HG02642 (cell line): ENCODE measurements around the gene KLRK1.
"Not testable (repeated sequence)": the region's sequence is repeated elsewhere in the genome, so short reads cannot be mapped to it uniquely, and the experiment has no call there.

ENCODE experiments used
- ATAC-seq: cut with Tn5 transposase; IDR thresholded peaks from one replicate; pipeline ENCODE4 v1.9.1; 2021; ENCODE audit warnings: mild to moderate bottlenecking; ENCODE audit not compliant: unreplicated experiment, poor library complexity

The KLRK1 gene

DNA sequence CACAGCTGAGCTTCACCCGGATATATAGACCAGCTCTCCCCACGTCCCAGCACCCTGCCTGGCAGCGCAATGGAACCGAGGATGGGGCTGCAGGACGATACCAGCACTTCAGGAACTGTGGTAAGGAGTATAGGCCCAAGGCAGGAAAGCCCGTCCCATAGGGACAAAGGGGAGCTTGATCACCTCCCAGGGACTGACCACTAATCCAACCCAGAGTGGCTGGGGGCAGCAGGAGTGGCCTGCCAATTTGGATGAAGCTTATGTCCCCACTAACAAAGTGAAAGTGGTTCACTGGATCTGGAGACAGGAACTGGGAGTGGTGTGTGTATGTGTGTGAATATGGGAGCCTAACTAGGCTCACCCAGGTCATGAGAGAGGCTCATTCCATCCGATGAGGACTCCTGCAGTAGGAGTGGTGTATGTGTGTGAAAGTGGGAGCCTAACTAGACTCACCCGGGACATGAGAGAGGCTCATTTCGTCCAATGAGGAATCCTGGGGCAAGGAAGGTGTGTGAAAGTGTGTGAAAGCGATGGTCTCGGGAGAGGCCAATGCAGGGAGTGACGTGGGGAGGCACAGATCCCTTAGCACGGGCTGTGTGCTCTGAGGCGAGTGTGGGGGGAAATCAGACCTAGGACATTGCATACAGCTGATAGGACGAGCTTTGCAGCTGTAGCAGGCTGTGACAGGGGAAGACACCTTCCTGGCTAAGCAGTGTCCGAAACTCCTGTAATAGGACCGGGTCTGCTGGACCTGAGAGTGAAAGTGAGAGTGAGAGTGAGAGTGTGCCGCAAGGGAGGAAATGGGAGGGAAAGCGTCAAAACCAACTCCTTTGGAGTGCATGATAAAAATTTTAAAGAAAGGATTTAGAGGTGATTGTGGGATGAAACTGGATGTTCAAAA, 25.7 kb downstream of the KLRK1 start:
- ATAC-seq = peak; percentile 90

DNA sequence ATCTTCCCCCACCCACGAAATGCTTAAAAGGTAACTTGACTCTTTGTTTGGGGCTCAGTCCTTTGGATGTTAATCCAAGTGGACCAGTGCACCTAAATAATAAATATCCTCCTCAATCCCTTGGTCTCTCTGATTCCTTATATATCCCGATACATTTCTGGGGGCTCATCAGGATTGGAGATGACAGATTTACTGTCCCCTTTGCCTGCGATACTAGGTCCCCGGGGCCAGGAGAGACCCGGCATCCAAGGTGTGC, 26.3 kb downstream of the KLRK1 start:
- no peak for ATAC-seq

DNA sequence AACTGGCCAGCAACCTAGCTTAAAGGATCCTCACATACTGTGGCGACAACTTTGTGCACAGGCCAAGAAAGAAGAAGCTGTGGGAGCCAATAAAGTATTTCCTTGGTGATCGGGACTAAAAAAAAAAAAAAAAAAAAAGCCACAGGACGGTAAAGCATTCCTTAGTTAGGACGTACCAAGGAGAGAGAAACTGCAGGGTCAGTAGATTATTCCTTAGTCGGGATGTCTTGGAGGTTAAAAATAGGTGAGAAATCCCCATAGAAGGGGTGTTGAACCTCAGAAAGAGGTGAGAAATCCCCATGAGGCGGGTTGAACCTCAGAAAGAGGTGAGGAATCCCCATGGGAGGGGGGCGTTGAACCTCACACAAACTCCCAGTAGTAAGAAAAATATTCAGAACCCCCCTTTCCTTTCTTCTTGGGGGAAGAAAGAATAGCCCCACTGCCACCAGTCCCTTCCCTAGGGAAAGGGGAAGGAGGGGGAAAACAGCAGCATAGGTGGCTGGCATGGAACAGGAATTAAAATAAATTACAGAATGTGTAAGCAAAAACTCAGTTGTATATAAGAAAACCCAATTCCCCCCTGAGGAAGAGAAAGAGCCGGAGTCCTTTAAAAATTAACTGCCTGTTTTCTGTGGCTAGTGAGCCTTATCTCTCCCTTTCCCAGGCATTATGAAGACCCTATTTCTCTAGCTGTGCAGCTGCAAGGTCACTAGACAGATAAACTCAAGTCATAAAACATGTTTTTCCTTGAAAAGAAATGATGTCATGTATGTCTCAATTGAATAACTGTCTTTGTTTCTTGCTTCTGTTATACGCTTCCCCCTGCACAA, 26.8 kb downstream of the KLRK1 start:
- no peak for ATAC-seq

DNA sequence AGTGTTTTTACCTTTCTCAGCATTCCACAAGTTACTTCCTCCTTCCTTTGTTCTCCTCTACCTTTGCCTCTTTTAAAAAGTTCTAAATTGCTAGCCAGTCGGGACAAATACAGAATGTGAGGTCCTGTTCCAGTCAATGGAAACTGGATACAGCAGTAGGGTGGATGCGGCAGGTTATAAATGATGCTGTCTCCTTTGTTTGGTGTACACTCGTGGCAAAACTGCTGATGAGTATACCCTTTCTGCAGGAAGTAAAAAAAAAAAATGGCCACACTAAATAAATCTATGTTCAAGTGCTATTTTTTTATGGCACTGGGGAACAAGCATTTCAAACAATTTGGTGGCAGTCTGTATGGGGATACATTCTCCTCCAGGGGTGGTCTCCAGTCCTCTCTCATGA, 27.5 kb downstream of the KLRK1 start:
- ATAC-seq = no peak

DNA sequence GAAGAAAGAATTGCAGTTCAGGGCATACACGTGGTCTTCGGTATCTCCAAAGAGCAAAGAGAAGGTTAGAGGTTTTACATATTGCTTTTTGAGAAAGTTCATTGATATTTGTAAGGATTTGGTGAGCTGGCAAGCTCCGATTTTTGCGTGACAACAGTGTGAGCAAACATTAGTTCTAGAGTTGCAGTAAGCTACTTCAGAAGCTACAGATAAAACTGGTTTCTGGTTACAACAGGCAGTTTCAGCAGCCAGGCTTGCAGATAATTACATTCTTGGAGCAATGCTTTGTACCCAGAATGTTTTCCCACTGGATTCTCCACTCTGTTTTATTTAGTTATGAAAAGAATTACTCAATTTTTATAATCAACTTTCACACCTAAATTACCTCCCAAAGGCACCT, 28.2 kb downstream of the KLRK1 start:
- no peak for ATAC-seq

DNA sequence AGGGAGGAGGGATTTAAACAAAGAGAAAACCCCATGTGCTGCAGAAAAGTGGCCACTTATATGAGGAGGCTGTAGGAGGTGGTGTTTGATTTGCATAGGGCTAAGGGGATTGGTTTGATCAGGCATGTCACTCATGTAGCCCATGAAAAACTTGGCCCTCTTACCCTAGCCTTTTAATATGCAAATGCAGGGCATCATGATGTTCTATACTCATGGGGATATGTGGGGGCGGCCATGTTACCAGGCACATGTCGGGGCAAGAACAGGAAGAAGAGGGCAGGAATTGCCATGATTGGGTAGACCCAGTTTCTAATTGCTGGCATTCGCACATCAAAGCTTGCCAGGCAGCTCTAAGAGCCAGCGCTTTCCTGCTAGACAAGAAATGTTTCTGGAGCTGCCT, 28.8 kb downstream of the KLRK1 start:
- ATAC-seq = no peak

DNA sequence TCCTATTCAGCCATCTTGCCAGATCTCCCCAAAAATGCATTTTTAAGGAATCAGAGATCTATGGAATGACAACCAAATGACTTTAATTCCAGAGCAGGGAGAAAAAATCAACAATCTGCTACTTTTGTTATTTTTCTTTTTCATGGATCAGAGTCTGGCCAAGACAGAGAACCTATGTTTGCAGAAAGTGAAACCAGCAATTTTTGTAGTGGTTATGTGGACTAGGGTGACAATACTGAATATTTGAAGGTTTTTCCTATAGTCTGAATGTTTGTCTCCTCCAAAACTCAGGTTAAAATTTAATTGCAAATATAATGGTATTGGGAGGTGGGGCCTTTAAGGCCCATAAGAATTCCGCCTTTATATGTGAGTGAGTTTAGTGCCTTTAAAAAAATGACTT, 30.9 kb downstream of the KLRK1 start:
- no peak for ATAC-seq

DNA sequence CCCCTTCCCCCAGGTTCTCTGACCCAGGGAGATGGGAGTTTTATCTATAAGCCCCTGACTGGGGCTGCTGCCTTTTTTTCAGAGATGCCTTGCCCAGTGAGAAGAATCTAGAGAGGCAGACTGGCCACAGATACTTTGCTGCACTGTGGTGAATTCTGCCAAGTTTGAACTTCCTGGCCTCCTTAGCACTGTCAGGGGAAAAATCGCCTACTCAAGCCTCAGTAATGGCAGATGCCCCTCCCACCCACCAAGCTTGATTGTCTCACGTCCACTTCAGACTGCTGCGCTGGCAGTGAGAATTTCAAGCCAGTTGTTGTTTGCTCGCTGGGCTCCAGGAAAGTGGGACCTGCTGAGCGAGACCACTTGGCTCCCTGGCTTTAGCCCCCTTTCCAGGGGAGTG, 31.7 kb downstream of the KLRK1 start:
- no peak for ATAC-seq

DNA sequence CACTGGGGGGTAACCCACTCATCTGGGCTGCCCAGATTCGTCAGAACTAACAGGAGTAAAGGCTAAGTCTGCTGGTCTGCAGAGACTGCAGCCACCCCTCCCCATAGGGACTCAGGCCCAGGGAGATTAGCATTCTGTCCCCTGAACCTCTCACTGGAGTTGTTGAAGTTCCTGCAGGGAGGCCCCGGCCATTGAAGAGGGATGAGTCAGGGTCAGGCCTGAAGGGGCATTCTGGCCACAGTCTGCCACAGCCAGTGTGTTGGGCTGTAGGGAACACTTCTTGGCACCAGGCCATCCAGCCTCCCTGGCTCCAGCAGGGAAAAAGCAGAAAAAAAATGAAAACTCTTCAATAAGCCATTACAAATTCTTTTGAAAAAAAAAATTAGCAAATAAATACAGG, 35.3 kb downstream of the KLRK1 start:
- ATAC-seq = no peak

DNA sequence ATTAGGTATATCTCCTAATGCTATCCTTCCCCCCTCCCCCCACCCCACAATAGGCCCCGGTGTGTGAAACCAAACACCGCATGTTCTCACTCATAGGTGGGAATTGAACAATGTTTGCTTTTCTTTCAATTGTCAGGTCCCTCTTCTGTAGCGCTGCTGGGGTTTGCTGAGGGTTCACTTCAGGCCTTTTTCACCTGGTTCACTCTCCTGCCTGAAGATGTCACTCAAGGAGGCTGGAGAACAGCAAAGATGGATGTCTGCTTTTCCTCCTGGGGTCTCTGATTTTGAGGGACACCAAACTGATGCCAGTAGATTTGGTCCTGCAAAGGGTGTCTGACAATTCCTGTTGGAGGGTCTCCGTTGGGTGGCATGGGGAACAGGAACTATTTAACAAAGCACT, 35.8 kb downstream of the KLRK1 start:
- no peak for ATAC-seq

DNA sequence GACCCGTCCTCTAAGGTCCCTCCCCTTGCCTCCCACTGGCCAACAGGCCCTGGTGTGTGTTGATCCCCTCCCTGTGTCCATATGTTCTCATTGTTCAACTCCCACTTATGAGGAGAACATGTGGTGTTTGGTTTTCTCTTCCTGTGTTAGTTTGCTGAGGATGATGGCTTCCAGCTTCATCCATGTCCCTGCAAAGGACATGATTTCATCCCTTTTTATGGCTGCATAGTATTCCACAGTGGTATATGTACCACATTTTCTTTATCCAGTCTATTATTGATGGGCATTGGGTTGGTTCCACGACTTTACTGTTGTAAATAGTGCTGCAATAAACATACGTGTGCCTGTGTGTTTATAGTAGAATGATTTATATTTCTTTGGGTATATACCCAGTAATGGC, 38.4 kb downstream of the KLRK1 start:
- not testable (repeated sequence) for ATAC-seq

DNA sequence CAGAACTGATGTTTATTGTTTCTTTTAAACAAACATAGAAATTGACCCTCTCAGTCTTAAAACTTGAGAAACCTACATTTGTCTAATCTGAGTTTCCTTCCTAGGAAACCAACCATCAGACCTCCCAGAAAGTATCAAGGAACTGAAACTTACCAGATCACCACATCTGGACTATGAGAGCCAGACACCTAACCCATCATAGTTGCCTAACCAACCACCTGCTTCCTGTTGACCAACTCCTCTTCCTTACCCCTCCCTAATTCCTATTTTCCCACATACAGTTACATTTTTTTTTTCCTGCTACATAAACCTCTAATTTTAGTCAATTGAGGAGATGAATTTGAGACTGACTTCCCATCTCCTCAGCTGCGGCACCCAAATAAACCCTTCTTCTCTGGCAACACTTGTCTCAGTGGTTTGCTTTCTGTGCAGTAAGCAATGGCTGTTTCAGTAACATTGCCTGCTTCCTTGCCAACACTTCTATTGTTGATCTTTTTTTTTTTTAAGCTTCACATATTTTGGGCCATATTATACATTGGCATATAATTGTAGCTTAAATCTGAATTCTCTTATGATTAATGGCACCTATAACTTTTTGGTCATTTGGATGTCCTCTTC, 47.8 kb downstream of the KLRK1 start:
- no peak for ATAC-seq

DNA sequence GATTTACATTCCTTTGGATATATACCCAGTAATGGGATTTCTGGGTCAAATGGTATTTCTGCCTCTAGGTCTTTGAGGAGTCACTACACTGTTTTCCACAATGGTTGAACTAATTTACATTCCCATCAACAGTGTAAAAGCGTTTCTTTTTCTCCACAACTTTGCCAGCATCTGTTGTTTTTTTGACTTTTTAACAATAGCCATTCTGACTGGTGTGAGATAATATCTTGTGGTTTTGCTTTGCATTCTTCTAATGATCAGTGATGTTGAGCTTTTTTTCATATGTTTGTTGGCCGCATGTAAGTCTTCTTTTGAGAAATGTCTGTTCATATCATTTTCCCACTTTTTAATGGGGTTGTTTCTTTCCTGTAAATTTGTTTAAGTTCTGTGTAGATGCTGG, 48.9 kb downstream of the KLRK1 start:
- ATAC-seq = not testable (repeated sequence)

DNA sequence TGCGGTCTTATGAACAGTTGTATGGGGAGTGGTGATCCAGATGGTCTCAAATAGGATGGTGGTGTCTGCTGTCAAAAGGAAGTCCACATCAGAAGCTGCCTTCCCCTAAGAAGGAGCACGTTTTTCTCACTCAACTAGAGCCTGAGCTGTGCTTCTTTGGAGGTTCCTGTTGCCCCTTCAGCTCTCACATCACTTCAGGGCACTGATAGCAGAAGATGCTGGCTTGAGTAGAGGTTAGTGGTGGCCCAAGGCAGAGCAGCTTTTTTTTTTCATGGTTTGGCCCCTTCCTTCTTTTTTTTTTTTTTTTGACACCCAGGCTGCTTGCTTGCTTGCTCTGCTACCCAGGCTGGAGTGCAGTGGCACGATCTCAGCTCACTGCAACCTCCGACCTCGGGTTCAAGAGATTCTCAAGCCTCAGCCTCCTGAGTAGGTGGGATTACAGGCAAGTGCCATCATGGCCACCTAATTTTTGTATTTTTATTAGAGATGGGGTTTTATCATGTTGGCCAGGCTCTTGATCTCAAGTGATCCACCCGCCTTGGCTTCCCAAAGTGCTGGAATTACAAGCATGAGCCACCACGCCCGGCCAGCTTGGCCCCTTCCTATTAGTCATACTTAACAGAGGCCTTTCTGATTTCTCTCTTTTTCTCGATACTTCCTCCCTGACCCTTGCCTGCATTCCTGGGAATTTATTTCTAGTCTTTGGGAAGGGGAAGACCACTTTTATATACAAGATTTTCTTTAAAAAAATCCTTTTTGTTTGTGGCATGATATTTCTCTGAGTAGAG, 50.6 kb downstream of the KLRK1 start:
- no peak for ATAC-seq

DNA sequence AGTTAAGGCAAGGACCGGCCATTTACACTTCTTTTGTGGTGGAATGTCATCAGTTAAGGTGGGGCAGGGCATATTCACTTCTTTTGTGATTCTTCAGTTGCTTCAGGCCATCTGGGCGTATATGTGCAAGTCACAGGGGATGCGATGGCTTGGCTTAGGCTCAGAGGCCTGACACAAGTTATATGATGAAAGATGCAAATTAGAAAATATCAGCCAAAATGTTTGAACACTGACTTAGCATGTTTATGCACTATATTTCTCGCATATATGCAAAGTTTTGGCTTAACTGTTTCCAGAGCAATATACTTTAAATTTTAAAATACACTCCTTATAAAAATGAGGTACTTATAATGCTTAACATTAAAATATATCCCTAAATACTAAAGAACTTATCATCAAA, 51.4 kb downstream of the KLRK1 start:
- ATAC-seq = not testable (repeated sequence)

DNA sequence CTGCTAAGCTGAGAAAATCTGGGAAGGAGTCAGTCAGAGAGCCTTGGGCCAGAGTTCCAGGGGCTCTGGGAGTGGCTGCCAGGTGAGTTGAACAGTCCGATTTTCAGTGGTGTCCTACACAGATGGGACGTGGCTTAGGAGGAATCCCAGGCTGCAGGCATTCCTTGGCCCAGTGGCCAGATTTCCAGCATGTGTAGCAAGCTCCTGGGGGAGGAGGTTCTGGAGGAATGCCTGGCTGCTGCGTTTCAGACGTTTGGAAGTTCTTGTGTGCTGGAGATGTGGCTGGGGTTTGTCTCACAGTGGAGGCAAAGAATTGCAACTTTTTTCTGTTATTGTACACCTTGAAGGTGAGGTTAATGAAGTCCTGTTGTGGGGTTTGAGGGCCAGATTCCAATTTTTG, 53.6 kb downstream of the KLRK1 start:
- not testable (repeated sequence) for ATAC-seq

DNA sequence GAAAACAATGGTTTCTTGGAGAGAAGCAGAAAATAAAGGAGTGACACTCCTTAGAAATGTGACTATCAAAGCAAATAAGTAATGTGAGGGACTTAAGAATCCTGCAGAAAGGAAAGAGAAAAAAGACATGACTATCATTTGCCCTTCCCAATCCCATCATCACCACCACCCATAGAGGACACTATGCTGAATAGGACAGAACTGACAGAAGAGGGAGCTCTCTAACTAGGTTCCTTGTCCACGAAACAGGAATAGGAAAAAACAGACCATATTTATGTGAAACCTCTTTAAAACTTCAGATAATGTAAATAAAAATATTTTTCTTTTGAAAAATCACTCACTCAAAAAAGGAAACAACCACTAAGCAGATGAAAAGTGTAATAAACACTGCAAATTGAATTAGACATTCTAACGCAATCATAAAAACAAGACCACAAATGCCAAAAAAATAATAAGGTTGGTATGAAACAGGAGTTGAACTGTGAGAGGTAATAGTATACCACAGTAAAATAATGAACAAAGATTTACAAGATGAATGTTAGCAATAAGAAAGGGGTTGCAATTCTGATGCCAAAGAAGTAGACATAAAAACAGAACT, 58.1 kb downstream of the KLRK1 start:
- ATAC-seq = no peak

DNA sequence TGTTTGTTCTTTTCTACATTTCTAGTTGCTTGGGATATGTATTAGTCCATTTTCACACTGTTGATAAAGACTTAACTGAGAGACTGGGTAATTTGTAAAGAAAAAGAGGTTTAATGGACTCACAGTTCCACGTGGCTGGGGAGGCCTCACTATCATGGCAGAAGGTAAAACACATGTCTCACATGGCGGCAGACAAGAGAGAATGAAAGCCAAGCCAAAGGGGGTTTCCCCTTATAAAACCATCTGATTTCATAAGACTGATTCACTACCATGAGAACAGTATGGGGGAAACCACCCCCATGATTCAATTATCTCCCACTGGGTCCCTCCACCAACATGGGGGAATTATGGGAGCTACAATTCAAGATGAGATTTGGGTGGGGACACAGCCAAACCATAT, 61.1 kb downstream of the KLRK1 start:
- ATAC-seq = not testable (repeated sequence)
